Measurements from ENCODE around the gene PHRF1.
A peak's percentile ranks its signal among the peaks of the same experiment; 100 is the strongest.

Gene PHRF1

GRCh38 chr11:617199-617911 lies 41.1 kb downstream of the PHRF1 start:
- no peak for DNase-seq
- no peak overlapping the region for H3K27ac ChIP-seq (ENCODE audit: insufficient read depth in 1 of 2, low read depth in 1 of 2, low read length in 2 of 2, poor library complexity in 1 of 2, severe bottlenecking in 2 of 2)
- WGBS (ENCODE audit: insufficient coverage): 94% methylated on average over 53 of the region's 57 CpGs
- peaks cover 0 to 31% (median 23%) of the 10 kb centered on the region in 4 experiments for H3K4me1 ChIP-seq (ENCODE audit: control extremely low read depth in 1 of 4, control insufficient read depth in 4 of 4, insufficient read depth in 4 of 4, low read length in 3 of 4)
- H3K36me3 ChIP-seq (ENCODE audit: control insufficient read depth in 4 of 4, insufficient read depth in 4 of 4, low read length in 3 of 4): peaks cover 0 to 27% (median 13%) of the 10 kb centered on the region in 4 experiments
- ChIA-PET POLR2A (no interaction called here), CTCF (no interaction called here)
- no peaks in the 10 kb centered on the region for H3K27me3 ChIP-seq (replicated peaks in 2 of 5; ENCODE audit: control insufficient read depth in 4 of 5, insufficient read depth in 5 of 5, low read length in 4 of 5)
- H3K4me3 ChIP-seq (ENCODE audit: control insufficient read depth in 1 of 7, extremely low read depth in 1 of 7, insufficient read depth in 4 of 7, low read depth in 2 of 7, low read length in 6 of 7): peak overlapping the region in 1 of 7 experiments; percentile 86
- H3K9me3 ChIP-seq (ENCODE audit: control extremely low read depth in 1 of 5, control insufficient read depth in 4 of 5, insufficient read depth in 2 of 5, low read depth in 1 of 5, low read length in 4 of 5): no peaks in the 10 kb centered on the region

GRCh38 chr11:617912-618682 lies 41.8 kb downstream of the PHRF1 start:
- POLR2A ChIA-PET: no interaction called here
- H3K4me3 ChIP-seq (ENCODE audit: control insufficient read depth in 1 of 7, extremely low read depth in 1 of 7, insufficient read depth in 4 of 7, low read depth in 2 of 7, low read length in 6 of 7): no peak overlapping the region
- H3K27me3 ChIP-seq (replicated peaks in 2 of 5; ENCODE audit: control insufficient read depth in 4 of 5, insufficient read depth in 5 of 5, low read length in 4 of 5): no peaks in the 10 kb centered on the region
- H3K27ac ChIP-seq (ENCODE audit: insufficient read depth in 1 of 2, low read depth in 1 of 2, low read length in 2 of 2, poor library complexity in 1 of 2, severe bottlenecking in 2 of 2): no peak overlapping the region
- no peak for DNase-seq
- peaks cover 0 to 31% (median 23%) of the 10 kb centered on the region in 4 experiments for H3K4me1 ChIP-seq (ENCODE audit: control extremely low read depth in 1 of 4, control insufficient read depth in 4 of 4, insufficient read depth in 4 of 4, low read length in 3 of 4)
- no peaks in the 10 kb centered on the region for H3K9me3 ChIP-seq (ENCODE audit: control extremely low read depth in 1 of 5, control insufficient read depth in 4 of 5, insufficient read depth in 2 of 5, low read depth in 1 of 5, low read length in 4 of 5)
- WGBS (ENCODE audit: insufficient coverage): 94% methylated on average over 18 of the region's 25 CpGs
- CTCF ChIA-PET: no interaction called here
- H3K36me3 ChIP-seq (ENCODE audit: control insufficient read depth in 4 of 4, insufficient read depth in 4 of 4, low read length in 3 of 4): peaks cover 0 to 19% (median 7%) of the 10 kb centered on the region in 4 experiments

- H3K27me3 ChIP-seq (replicated peaks in 2 of 5; ENCODE audit: control insufficient read depth in 4 of 5, insufficient read depth in 5 of 5, low read length in 4 of 5): no peaks in the 10 kb centered on the region
- no peak overlapping the region for H3K27ac ChIP-seq (ENCODE audit: insufficient read depth in 1 of 2, low read depth in 1 of 2, low read length in 2 of 2, poor library complexity in 1 of 2, severe bottlenecking in 2 of 2)
- WGBS (ENCODE audit: insufficient coverage): 95% methylated on average over 8 of the region's 24 CpGs
- H3K36me3 ChIP-seq (ENCODE audit: control insufficient read depth in 4 of 4, insufficient read depth in 4 of 4, low read length in 3 of 4): peaks cover 0 to 13% (median 6%) of the 10 kb centered on the region in 4 experiments
- POLR2A ChIA-PET: no interaction called here
- CTCF ChIA-PET: no interaction called here
- no peak for DNase-seq
- H3K4me3 ChIP-seq (ENCODE audit: control insufficient read depth in 1 of 7, extremely low read depth in 1 of 7, insufficient read depth in 4 of 7, low read depth in 2 of 7, low read length in 6 of 7): no peak overlapping the region
- H3K4me1 ChIP-seq (ENCODE audit: control extremely low read depth in 1 of 4, control insufficient read depth in 4 of 4, insufficient read depth in 4 of 4, low read length in 3 of 4): peaks cover 0 to 30% (median 23%) of the 10 kb centered on the region in 4 experiments
- no peaks in the 10 kb centered on the region for H3K9me3 ChIP-seq (ENCODE audit: control extremely low read depth in 1 of 5, control insufficient read depth in 4 of 5, insufficient read depth in 2 of 5, low read depth in 1 of 5, low read length in 4 of 5)
Observed at GRCh38 chr11:618856-619627, 42.8 kb downstream of the PHRF1 start.

- H3K36me3 ChIP-seq (ENCODE audit: control insufficient read depth in 4 of 4, insufficient read depth in 4 of 4, low read length in 3 of 4): peaks cover 0 to 13% (median 3%) of the 10 kb centered on the region in 4 experiments
- ChIA-PET CTCF (no interaction called here), POLR2A (no interaction called here)
- no peak overlapping the region for H3K4me3 ChIP-seq (ENCODE audit: control insufficient read depth in 1 of 7, extremely low read depth in 1 of 7, insufficient read depth in 4 of 7, low read depth in 2 of 7, low read length in 6 of 7)
- H3K27me3 ChIP-seq (replicated peaks in 2 of 5; ENCODE audit: control insufficient read depth in 4 of 5, insufficient read depth in 5 of 5, low read length in 4 of 5): no peaks in the 10 kb centered on the region
- DNase-seq: no peak
- peaks cover 0 to 24% (median 19%) of the 10 kb centered on the region in 4 experiments for H3K4me1 ChIP-seq (ENCODE audit: control extremely low read depth in 1 of 4, control insufficient read depth in 4 of 4, insufficient read depth in 4 of 4, low read length in 3 of 4)
- H3K27ac ChIP-seq (ENCODE audit: insufficient read depth in 1 of 2, low read depth in 1 of 2, low read length in 2 of 2, poor library complexity in 1 of 2, severe bottlenecking in 2 of 2): no peak overlapping the region
- WGBS (ENCODE audit: insufficient coverage): 95% methylated on average over 14 of the region's 22 CpGs
- H3K9me3 ChIP-seq (ENCODE audit: control extremely low read depth in 1 of 5, control insufficient read depth in 4 of 5, insufficient read depth in 2 of 5, low read depth in 1 of 5, low read length in 4 of 5): no peaks in the 10 kb centered on the region
Observed at GRCh38 chr11:619628-620050, 43.4 kb downstream of the PHRF1 start.

GRCh38 chr11:620201-620600 lies 43.9 kb downstream of the PHRF1 start:
- WGBS (ENCODE audit: insufficient coverage): 95% methylated on average over 6 of the region's 13 CpGs
- ChIA-PET POLR2A (no interaction called here), CTCF (no interaction called here)

GRCh38 chr11:620935-621814 lies 44.9 kb downstream of the PHRF1 start:
- POLR2A ChIA-PET: no interaction called here
- CTCF ChIA-PET: no interaction called here
- no peak overlapping the region for H3K27ac ChIP-seq (ENCODE audit: insufficient read depth in 1 of 2, low read depth in 1 of 2, low read length in 2 of 2, poor library complexity in 1 of 2, severe bottlenecking in 2 of 2)
- peaks cover 0 to 16% (median 3%) of the 10 kb centered on the region in 4 experiments for H3K36me3 ChIP-seq (ENCODE audit: control insufficient read depth in 4 of 4, insufficient read depth in 4 of 4, low read length in 3 of 4)
- no peak for DNase-seq
- peaks cover 0 to 14% (median 11%) of the 10 kb centered on the region in 4 experiments for H3K4me1 ChIP-seq (ENCODE audit: control extremely low read depth in 1 of 4, control insufficient read depth in 4 of 4, insufficient read depth in 4 of 4, low read length in 3 of 4)
- no peak overlapping the region for H3K4me3 ChIP-seq (ENCODE audit: control insufficient read depth in 1 of 7, extremely low read depth in 1 of 7, insufficient read depth in 4 of 7, low read depth in 2 of 7, low read length in 6 of 7)
- H3K27me3 ChIP-seq (replicated peaks in 2 of 5; ENCODE audit: control insufficient read depth in 4 of 5, insufficient read depth in 5 of 5, low read length in 4 of 5): peaks cover 0 to 10% (median 0%) of the 10 kb centered on the region in 5 experiments
- WGBS (ENCODE audit: insufficient coverage): 89% methylated on average over 37 of the region's 45 CpGs
- no peaks in the 10 kb centered on the region for H3K9me3 ChIP-seq (ENCODE audit: control extremely low read depth in 1 of 5, control insufficient read depth in 4 of 5, insufficient read depth in 2 of 5, low read depth in 1 of 5, low read length in 4 of 5)

More at GRCh38 chr11:620201-620600, 43.9 kb downstream of the PHRF1 start:
- DNase-seq: no peak
- no peaks in the 10 kb centered on the region for H3K9me3 ChIP-seq (ENCODE audit: control extremely low read depth in 1 of 5, control insufficient read depth in 4 of 5, insufficient read depth in 2 of 5, low read depth in 1 of 5, low read length in 4 of 5)
- no peak overlapping the region for H3K27ac ChIP-seq (ENCODE audit: insufficient read depth in 1 of 2, low read depth in 1 of 2, low read length in 2 of 2, poor library complexity in 1 of 2, severe bottlenecking in 2 of 2)
- H3K4me1 ChIP-seq (ENCODE audit: control extremely low read depth in 1 of 4, control insufficient read depth in 4 of 4, insufficient read depth in 4 of 4, low read length in 3 of 4): peaks cover 0 to 18% (median 14%) of the 10 kb centered on the region in 4 experiments
- peaks cover 0 to under 1% (median 0%) of the 10 kb centered on the region in 5 experiments for H3K27me3 ChIP-seq (replicated peaks in 2 of 5; ENCODE audit: control insufficient read depth in 4 of 5, insufficient read depth in 5 of 5, low read length in 4 of 5)
- H3K4me3 ChIP-seq (ENCODE audit: control insufficient read depth in 1 of 7, extremely low read depth in 1 of 7, insufficient read depth in 4 of 7, low read depth in 2 of 7, low read length in 6 of 7): no peak overlapping the region
- peaks cover 0 to 13% (median 3%) of the 10 kb centered on the region in 4 experiments for H3K36me3 ChIP-seq (ENCODE audit: control insufficient read depth in 4 of 4, insufficient read depth in 4 of 4, low read length in 3 of 4)

Data from common myeloid progenitor, CD34-positive (primary cell).